HL-60 (cell line): ENCODE results near the gene GPR37.

Experiments used
- DNase-seq, 2 experiments: peaks; one replicate each; pipeline ENCODE4 v3.0.0-alpha.2; 2010 to 2020; ENCODE audit warnings: low read depth in 1 of 2, low spot score in 1 of 2
- H3K27ac ChIP-seq: fragments of 250-450 bp; sonication (Bioruptor Pico); replicated peaks from 2 replicates; pipeline ENCODE4 v1.5.1; 2020; ENCODE audit warnings: mild to moderate bottlenecking, moderate library complexity
- H3K27me3 ChIP-seq: fragments of 250-450 bp; sonication (Bioruptor Pico); 2 replicates; pipeline ENCODE4 v1.5.1; 2021; ENCODE audit warnings: mild to moderate bottlenecking, moderate library complexity; ENCODE audit not compliant: insufficient read depth, poor library complexity, severe bottlenecking
- H3K4me3 ChIP-seq: replicated peaks from 2 replicates; pipeline ENCODE4 v1.5.1; 2011; ENCODE audit warnings: mild to moderate bottlenecking, control low read depth, low read length; ENCODE audit not compliant: insufficient read depth
- GABPA ChIP-seq: IDR thresholded peaks from 2 replicates; pipeline ENCODE4 v1.6.1; 2012; ENCODE audit warnings: low read depth
- POLR2AphosphoS5 ChIP-seq: IDR thresholded peaks from 2 replicates; pipeline ENCODE4 v1.6.1; 2012; ENCODE audit warnings: low read depth
- SPI1 ChIP-seq: IDR thresholded peaks from 2 replicates; pipeline ENCODE4 v1.6.1; 2012; ENCODE audit warnings: low read depth, mild to moderate bottlenecking, borderline replicate concordance
- TF ChIP-seq, protein P1 (sequence below): IDR thresholded peaks from 2 replicates; pipeline ENCODE4 v1.6.1; 2012; ENCODE audit warnings: low read depth; ENCODE audit not compliant: insufficient replicate concordance
- TF ChIP-seq, protein P2 (sequence below): IDR thresholded peaks from one replicate; pipeline ENCODE4 v1.5.1; 2011; ENCODE audit warnings: low read length, control low read depth, inconsistent platforms; ENCODE audit not compliant: insufficient read depth

The GPR37 gene

DNA sequence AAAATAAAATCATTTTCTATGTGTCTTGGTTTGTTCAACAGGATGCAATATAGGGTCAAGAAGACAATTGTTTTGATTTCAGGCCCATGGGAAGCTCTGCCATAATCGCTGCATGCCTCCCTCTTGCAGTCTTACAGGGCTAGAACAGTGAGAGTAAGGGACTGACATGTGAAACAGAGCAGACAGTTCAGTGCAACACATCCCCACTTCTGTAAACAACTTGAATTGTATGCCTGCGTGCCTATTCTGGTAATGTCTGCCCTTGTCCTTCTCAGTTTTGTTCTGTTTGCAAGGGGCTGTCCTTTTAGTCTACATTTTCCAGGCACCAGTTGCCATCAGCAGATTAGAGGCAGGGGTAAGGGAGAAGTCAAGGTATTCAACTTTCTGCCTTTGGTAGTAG lies 34.8 kb upstream of the GPR37 start:
- TF ChIP-seq GABPA (no peak), POLR2AphosphoS5 (no peak), SPI1 (no peak)
- TF ChIP-seq, protein P1, sequence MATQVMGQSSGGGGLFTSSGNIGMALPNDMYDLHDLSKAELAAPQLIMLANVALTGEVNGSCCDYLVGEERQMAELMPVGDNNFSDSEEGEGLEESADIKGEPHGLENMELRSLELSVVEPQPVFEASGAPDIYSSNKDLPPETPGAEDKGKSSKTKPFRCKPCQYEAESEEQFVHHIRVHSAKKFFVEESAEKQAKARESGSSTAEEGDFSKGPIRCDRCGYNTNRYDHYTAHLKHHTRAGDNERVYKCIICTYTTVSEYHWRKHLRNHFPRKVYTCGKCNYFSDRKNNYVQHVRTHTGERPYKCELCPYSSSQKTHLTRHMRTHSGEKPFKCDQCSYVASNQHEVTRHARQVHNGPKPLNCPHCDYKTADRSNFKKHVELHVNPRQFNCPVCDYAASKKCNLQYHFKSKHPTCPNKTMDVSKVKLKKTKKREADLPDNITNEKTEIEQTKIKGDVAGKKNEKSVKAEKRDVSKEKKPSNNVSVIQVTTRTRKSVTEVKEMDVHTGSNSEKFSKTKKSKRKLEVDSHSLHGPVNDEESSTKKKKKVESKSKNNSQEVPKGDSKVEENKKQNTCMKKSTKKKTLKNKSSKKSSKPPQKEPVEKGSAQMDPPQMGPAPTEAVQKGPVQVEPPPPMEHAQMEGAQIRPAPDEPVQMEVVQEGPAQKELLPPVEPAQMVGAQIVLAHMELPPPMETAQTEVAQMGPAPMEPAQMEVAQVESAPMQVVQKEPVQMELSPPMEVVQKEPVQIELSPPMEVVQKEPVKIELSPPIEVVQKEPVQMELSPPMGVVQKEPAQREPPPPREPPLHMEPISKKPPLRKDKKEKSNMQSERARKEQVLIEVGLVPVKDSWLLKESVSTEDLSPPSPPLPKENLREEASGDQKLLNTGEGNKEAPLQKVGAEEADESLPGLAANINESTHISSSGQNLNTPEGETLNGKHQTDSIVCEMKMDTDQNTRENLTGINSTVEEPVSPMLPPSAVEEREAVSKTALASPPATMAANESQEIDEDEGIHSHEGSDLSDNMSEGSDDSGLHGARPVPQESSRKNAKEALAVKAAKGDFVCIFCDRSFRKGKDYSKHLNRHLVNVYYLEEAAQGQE: no peak
- TF ChIP-seq, protein P2, sequence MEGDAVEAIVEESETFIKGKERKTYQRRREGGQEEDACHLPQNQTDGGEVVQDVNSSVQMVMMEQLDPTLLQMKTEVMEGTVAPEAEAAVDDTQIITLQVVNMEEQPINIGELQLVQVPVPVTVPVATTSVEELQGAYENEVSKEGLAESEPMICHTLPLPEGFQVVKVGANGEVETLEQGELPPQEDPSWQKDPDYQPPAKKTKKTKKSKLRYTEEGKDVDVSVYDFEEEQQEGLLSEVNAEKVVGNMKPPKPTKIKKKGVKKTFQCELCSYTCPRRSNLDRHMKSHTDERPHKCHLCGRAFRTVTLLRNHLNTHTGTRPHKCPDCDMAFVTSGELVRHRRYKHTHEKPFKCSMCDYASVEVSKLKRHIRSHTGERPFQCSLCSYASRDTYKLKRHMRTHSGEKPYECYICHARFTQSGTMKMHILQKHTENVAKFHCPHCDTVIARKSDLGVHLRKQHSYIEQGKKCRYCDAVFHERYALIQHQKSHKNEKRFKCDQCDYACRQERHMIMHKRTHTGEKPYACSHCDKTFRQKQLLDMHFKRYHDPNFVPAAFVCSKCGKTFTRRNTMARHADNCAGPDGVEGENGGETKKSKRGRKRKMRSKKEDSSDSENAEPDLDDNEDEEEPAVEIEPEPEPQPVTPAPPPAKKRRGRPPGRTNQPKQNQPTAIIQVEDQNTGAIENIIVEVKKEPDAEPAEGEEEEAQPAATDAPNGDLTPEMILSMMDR: no peak
- no peak overlapping the region for H3K4me3 ChIP-seq
- no peak for DNase-seq
- H3K27me3 ChIP-seq: no peaks in the 10 kb centered on the region
- no peak overlapping the region for H3K27ac ChIP-seq

DNA sequence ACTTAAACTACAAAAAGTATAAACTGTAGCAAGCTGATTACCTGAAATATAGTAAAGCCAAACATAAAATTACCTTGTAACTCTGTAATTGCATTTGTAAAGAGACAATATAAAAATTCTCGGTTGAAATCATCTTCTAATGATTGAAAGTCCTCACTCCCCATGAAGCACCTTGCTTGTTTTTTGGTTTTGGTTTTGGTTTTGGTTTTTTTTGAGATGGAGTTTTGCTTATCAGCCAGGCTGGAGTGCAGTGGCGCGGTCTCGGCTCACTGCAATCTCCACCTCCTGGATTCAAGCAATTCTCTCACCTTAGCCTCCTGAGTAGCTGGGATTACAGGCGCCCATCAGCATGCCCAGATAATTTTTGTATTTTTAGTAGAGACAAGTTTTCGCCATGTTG lies 33.9 kb upstream of the GPR37 start:
- DNase-seq: no peak
- Histone ChIP-seq H3K27ac (no peak overlapping the region), H3K4me3 (no peak overlapping the region), H3K27me3 (no peaks in the 10 kb centered on the region)
- TF ChIP-seq GABPA (no peak), SPI1 (no peak), POLR2AphosphoS5 (no peak)
- TF ChIP-seq, protein P2: no peak
- TF ChIP-seq, protein P1: no peak

DNA sequence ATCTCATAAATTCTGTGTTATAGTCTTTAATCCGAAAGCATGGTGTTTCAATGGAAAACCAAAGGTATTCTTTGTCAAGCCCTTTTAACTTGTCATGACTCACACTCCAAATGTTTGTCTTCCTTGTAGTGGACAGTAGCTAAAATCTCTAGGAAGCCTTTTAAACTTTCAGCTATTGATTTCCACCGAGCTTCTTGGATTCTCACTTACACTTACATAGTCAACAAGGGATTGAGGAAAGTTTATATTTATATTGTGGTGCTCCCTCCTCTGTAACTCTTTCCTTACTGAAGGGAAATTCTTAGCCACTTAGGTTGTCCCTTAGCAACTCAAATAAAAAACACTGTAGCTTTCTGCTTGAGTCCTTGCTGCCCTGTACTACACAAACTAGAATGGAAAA lies 31.2 kb upstream of the GPR37 start:
- TF ChIP-seq, protein P1: no peak
- TF ChIP-seq GABPA (no peak), SPI1 (no peak), POLR2AphosphoS5 (no peak)
- TF ChIP-seq, protein P2: no peak
- Histone ChIP-seq H3K27me3 (no peaks in the 10 kb centered on the region), H3K27ac (no peak overlapping the region), H3K4me3 (no peak overlapping the region)
- no peak for DNase-seq
